Fibroblast of lung (primary cell): ENCODE data around the gene VASN. TPM values are rescaled to one million over a fixed set of nuclear protein-coding genes. Genes with fewer than 3 reads are reported as not detected.
A peak's percentile ranks its signal among the peaks of the same experiment; 100 is the strongest.

Experiments used
- DNase-seq, 2 donors: peaks; one replicate each; pipeline versions ENCODE4 v3.0.0 to v3.0.0-alpha.2; 2010; ENCODE audit warnings: low read depth in 2 of 2
- H2AFZ ChIP-seq: 2 replicates; pipeline ENCODE4 v1.5.1; 2012; ENCODE audit warnings: low read length, control low read depth, inconsistent platforms
- H3K27ac ChIP-seq: 2 replicates; pipeline ENCODE4 v1.5.1; 2011; ENCODE audit warnings: low read length, control low read depth; ENCODE audit not compliant: insufficient read depth
- H3K27me3 ChIP-seq: 2 replicates; pipeline ENCODE4 v1.5.1; 2011; ENCODE audit warnings: mild to moderate bottlenecking, low read length; ENCODE audit not compliant: control insufficient read depth, insufficient read depth
- H3K36me3 ChIP-seq: 2 replicates; pipeline ENCODE4 v1.5.1; 2011; ENCODE audit warnings: low read length; ENCODE audit not compliant: control insufficient read depth, insufficient read depth
- H3K4me1 ChIP-seq: 2 replicates; pipeline ENCODE4 v1.5.1; 2011; ENCODE audit warnings: low read length; ENCODE audit not compliant: control insufficient read depth, insufficient read depth; ENCODE audit errors: extremely low read depth
- H3K4me2 ChIP-seq: 2 replicates; pipeline ENCODE4 v1.5.1; 2011; ENCODE audit warnings: low read length, control low read depth; ENCODE audit not compliant: insufficient read depth; ENCODE audit errors: extremely low read depth
- H3K4me3 ChIP-seq, 4 experiments: fragments of 200-600 bp in 1 of 4; sonication (generic) in 1 of 4; replicated peaks in 1 of 4; 2 replicates each; pipeline ENCODE4 v1.5.1; 2011 to 2016; ENCODE audit warnings: low read length in 4 of 4, low read depth in 3 of 4, mild to moderate bottlenecking in 3 of 4, control low read depth in 2 of 4, inconsistent platforms in 1 of 4, mixed read lengths in 1 of 4; ENCODE audit not compliant: insufficient read depth in 1 of 4; ENCODE audit errors: control extremely low read depth in 1 of 4
- H3K79me2 ChIP-seq: 2 replicates; pipeline ENCODE4 v1.5.1; 2012; ENCODE audit warnings: mild to moderate bottlenecking, low read length, inconsistent platforms; ENCODE audit not compliant: control insufficient read depth, insufficient read depth
- H3K9ac ChIP-seq: 2 replicates; pipeline ENCODE4 v1.5.1; 2011; ENCODE audit warnings: mild to moderate bottlenecking, low read length, control low read depth; ENCODE audit not compliant: insufficient read depth
- H3K9me3 ChIP-seq: 2 replicates; pipeline ENCODE4 v1.5.1; 2012; ENCODE audit warnings: low read depth, low read length; ENCODE audit not compliant: control insufficient read depth, insufficient read depth
- H4K20me1 ChIP-seq: 2 replicates; pipeline ENCODE4 v1.5.1; 2011; ENCODE audit warnings: low read length; ENCODE audit not compliant: control insufficient read depth, insufficient read depth; ENCODE audit errors: extremely low read depth
- EZH2 ChIP-seq: IDR thresholded peaks from 2 replicates; pipeline ENCODE4 v1.5.1; 2012; ENCODE audit warnings: low read length, control low read depth, mild to moderate bottlenecking; ENCODE audit errors: missing control alignments
- polyA plus RNA-seq, 2 donors: library from polyadenylated mRNA; depleted of rRNA in 1 of 2; stranded (reverse) in 1 of 2; unstranded in 1 of 2; fragments of >200 nt; gene quantifications; 2 replicates each; pipeline ENCODE4 v1.2.1, GENCODE V29; 2011 to 2012; ENCODE audit warnings: missing spikeins in 1 of 2
- total RNA-seq: library from RNA; depleted of rRNA; stranded (reverse); fragments of >200 nt; gene quantifications from 2 replicates; pipeline ENCODE4 v1.2.1, GENCODE V29; 2014
- TF ChIP-seq, protein P1 (sequence below), 2 donors: IDR thresholded peaks in 1 of 2; conservative IDR thresholded peaks in 1 of 2; 1 replicate in 1 of 2; 2 replicates in 1 of 2; pipeline ENCODE4 v1.5.1; 2011 to 2012; ENCODE audit warnings: low read length in 2 of 2, control low read depth in 1 of 2, inconsistent platforms in 1 of 2, low read depth in 1 of 2, mild to moderate bottlenecking in 1 of 2

Gene VASN
- total and polyA plus RNA-seq, 2 donors (not counting 1 experiment from before 2014, with no cell fraction given), result 61.9 to 79.4 TPM

DNA sequence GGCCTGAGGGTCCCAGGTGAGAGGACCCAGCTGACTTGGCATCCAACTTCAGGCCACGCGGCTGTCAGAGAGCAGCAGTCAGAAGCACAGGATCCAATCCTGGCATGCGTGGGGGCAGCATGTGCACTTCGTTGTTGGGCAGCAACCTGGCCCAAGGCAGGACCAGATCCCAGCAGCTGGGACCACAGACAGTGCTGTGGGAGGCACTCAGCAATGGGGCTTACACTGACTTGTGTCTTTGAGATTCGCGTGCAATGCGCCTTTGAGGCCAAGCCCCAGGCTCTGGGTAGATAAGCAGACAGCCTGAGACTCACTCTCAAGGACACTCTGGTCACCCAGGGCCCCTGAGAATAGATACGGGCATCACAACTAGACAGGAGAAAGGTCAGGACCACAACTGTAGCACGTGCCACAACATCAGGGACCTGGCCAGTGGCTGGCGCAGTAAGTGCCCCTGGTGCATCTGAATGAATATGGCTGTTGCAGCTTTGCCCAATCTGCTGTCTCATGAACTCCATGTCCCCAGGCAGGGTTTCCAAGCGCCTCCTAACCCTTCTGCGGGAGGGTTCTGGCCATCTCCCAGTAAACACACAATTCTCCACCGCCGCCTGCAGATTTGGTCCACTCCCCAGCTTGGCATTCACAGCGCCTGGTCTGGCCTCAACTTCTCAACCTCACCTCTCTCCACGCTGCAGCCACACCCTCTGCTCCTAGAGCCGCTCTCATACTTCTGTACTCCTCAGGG, 23.7 kb upstream of the VASN start:
- Histone ChIP-seq H3K79me2 (peaks cover 50% of the 10 kb centered on the region), H3K27me3 (no peaks in the 10 kb centered on the region), H3K9me3 (no peaks in the 10 kb centered on the region), H3K9ac (no peak overlapping the region), H4K20me1 (no peaks in the 10 kb centered on the region), H3K36me3 (peaks cover 2% of the 10 kb centered on the region), H3K27ac (no peak overlapping the region), H3K4me2 (peak overlapping the region; percentile 25), H2AFZ (no peak overlapping the region), H3K4me1 (peaks cover 4% of the 10 kb centered on the region), H3K4me3 (no peak overlapping the region)
- no peak for DNase-seq
- TF ChIP-seq EZH2, result no peak
- TF ChIP-seq, protein P1, sequence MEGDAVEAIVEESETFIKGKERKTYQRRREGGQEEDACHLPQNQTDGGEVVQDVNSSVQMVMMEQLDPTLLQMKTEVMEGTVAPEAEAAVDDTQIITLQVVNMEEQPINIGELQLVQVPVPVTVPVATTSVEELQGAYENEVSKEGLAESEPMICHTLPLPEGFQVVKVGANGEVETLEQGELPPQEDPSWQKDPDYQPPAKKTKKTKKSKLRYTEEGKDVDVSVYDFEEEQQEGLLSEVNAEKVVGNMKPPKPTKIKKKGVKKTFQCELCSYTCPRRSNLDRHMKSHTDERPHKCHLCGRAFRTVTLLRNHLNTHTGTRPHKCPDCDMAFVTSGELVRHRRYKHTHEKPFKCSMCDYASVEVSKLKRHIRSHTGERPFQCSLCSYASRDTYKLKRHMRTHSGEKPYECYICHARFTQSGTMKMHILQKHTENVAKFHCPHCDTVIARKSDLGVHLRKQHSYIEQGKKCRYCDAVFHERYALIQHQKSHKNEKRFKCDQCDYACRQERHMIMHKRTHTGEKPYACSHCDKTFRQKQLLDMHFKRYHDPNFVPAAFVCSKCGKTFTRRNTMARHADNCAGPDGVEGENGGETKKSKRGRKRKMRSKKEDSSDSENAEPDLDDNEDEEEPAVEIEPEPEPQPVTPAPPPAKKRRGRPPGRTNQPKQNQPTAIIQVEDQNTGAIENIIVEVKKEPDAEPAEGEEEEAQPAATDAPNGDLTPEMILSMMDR (conservative IDR thresholded peaks at IDR 0.05 in 1 of 2, IDR thresholded peaks at IDR 0.05 in 1 of 2; ENCODE audit: low read depth in 1 of 2, low read length in 2 of 2), result no peak

DNA sequence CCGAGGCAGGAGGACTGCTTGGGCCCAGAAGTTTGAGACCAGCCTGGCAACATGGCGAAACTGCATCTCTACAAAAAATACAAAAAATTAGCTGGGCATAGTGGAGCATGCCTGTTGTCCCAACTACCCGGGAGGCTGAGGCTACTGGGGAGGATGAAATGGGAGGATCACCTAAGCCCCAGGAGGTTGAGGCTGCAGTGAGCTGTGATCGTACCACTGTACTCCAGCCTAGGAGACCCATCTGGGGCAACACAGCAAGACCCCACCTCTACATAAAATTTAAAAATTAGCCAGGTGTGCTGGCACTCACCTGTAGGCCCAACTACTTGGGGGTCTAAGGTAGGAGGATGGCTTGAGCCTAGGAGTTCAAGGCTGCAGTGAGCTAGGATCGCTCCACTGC, 22.3 kb upstream of the VASN start:
- Histone ChIP-seq H3K27ac (no peak overlapping the region), H3K4me1 (peaks cover 4% of the 10 kb centered on the region), H3K36me3 (peaks cover 2% of the 10 kb centered on the region), H3K79me2 (peaks cover 39% of the 10 kb centered on the region), H3K27me3 (no peaks in the 10 kb centered on the region), H2AFZ (no peak overlapping the region), H3K4me3 (no peak overlapping the region), H3K9me3 (no peaks in the 10 kb centered on the region), H3K4me2 (no peak overlapping the region), H4K20me1 (no peaks in the 10 kb centered on the region), H3K9ac (no peak overlapping the region)
- TF ChIP-seq, protein P1 (conservative IDR thresholded peaks at IDR 0.05 in 1 of 2, IDR thresholded peaks at IDR 0.05 in 1 of 2; ENCODE audit: low read depth in 1 of 2, low read length in 2 of 2), result no peak
- TF ChIP-seq EZH2, result no peak
- DNase-seq, result no peak

DNA sequence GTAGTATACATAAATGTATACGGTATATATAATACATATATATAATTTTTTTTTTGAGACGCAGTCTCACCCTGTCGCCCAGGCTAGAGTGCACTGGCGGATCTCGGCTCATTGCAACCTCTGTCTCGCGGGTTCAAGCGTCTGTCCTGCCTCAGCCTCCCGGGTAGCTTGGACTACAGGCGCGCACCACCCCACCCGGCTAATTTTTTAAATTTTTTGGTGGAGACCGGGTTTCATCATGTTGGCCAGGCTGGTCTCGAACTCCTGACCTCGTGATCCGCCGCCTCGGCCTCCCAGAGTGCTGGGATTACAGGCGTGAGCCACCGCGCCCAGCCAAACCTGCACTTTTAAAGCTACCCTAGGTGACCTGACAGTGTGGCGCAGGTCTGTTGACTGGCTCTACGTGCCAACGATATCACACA, 21.3 kb upstream of the VASN start:
- Histone ChIP-seq H3K4me1 (peaks cover 4% of the 10 kb centered on the region), H3K9ac (peak overlapping the region; percentile 82), H3K4me2 (peak overlapping the region; percentile 88), H3K27me3 (no peaks in the 10 kb centered on the region), H2AFZ (peak overlapping the region; percentile 63), H4K20me1 (no peaks in the 10 kb centered on the region), H3K27ac (peak overlapping the region; percentile 83), H3K4me3 (peak overlapping the region; percentile 68 to 97 (median 84)), H3K9me3 (no peaks in the 10 kb centered on the region), H3K79me2 (peaks cover 39% of the 10 kb centered on the region), H3K36me3 (peaks cover 2% of the 10 kb centered on the region)
- DNase-seq, result no peak
- no peak for TF ChIP-seq EZH2
- TF ChIP-seq, protein P1 (conservative IDR thresholded peaks at IDR 0.05 in 1 of 2, IDR thresholded peaks at IDR 0.05 in 1 of 2; ENCODE audit: low read depth in 1 of 2, low read length in 2 of 2), result no peak
